Measurements from ENCODE around the gene DHRS12. TPM values are rescaled to one million over a fixed set of nuclear protein-coding genes. Genes with fewer than 3 reads are reported as not detected.

The DHRS12 gene
- total RNA-seq, 1 donor: 7.0 TPM

- DNase-seq (ENCODE audit: low read depth in 2 of 3, low spot score in 2 of 3): no peak
Measured at GRCh38 chr13:51730927-51731326, 73.0 kb downstream of the DHRS12 start.

- DNase-seq (ENCODE audit: low read depth in 2 of 3, low spot score in 2 of 3): peak in 1 of 3 donors; percentile 6
Measured at GRCh38 chr13:51729866-51730553, 74.0 kb downstream of the DHRS12 start.

GRCh38 chr13:51728972-51729371 is 75.0 kb downstream of the DHRS12 start:
- no peak for DNase-seq (ENCODE audit: low read depth in 2 of 3, low spot score in 2 of 3)

GRCh38 chr13:51728275-51728673 is 75.7 kb downstream of the DHRS12 start:
- no peak for DNase-seq (ENCODE audit: low read depth in 2 of 3, low spot score in 2 of 3)

- DNase-seq (ENCODE audit: low read depth in 2 of 3, low spot score in 2 of 3): no peak
Measured at GRCh38 chr13:51727634-51728274, 76.2 kb downstream of the DHRS12 start.

- no peak for DNase-seq (ENCODE audit: low read depth in 2 of 3, low spot score in 2 of 3)
Measured at GRCh38 chr13:51726446-51727193, 77.3 kb downstream of the DHRS12 start.

- no peak for DNase-seq (ENCODE audit: low read depth in 2 of 3, low spot score in 2 of 3)
Measured at GRCh38 chr13:51724721-51725120, 79.2 kb downstream of the DHRS12 start.

GRCh38 chr13:51723529-51723928 is 80.4 kb downstream of the DHRS12 start:
- no peak for DNase-seq (ENCODE audit: low read depth in 2 of 3, low spot score in 2 of 3)

- DNase-seq (ENCODE audit: low read depth in 2 of 3, low spot score in 2 of 3): no peak
Measured at GRCh38 chr13:51721496-51721895, 82.5 kb downstream of the DHRS12 start.

GRCh38 chr13:51719394-51719793 is 84.6 kb downstream of the DHRS12 start:
- DNase-seq (ENCODE audit: low read depth in 2 of 3, low spot score in 2 of 3): no peak

Other genes starting within 250 kb of the DHRS12 start
- 16.4 TPM for gene WDFY2, start 219.7 kb downstream of the DHRS12 start, total RNA-seq
- 0.81 TPM for gene TMEM272, start 41.0 kb upstream of the DHRS12 start, total RNA-seq
- gene CCDC70, start 57.8 kb upstream of the DHRS12 start, total RNA-seq: not detected
- 14.0 TPM for gene ATP7B, start 207.3 kb upstream of the DHRS12 start, total RNA-seq
- 6.2 TPM for gene ALG11, start 208.2 kb upstream of the DHRS12 start, total RNA-seq
- 4.0 TPM for gene UTP14C, start 220.5 kb upstream of the DHRS12 start, total RNA-seq

All from hematopoietic multipotent progenitor cell (in vitro differentiated cells).